Activated CD4-positive, alpha-beta T cell treated with anti-CD3 and anti-CD28 coated beads for 1 hour (primary cell): ENCODE data around the gene ROM1.
A peak's percentile ranks its signal among the peaks of the same experiment; 100 is the strongest.

Experiments
- DNase-seq: peaks from one replicate; pipeline ENCODE4 v3.0.0-alpha.2; 2020

Gene ROM1

GRCh38 chr11:62588966-62589637, 24.0 kb upstream of the ROM1 start:
- no peak for DNase-seq

- peak; percentile 95 for DNase-seq
Observed at GRCh38 chr11:62591448-62592145, 21.5 kb upstream of the ROM1 start, which contains the start of gene TUT1. TSS of gene TUT1 (minus strand) at chr11:62591523. CDS start at chr11:62591485, 38 bp downstream.

GRCh38 chr11:62592146-62592815, 20.8 kb upstream of the ROM1 start:
- no peak for DNase-seq

- no peak for DNase-seq
Observed at GRCh38 chr11:62592989-62593421, 20.1 kb upstream of the ROM1 start.

- peak; percentile 64 for DNase-seq
Observed at GRCh38 chr11:62593434-62594044, 19.5 kb upstream of the ROM1 start.

GRCh38 chr11:62595124-62595523, 17.9 kb upstream of the ROM1 start:
- no peak for DNase-seq

GRCh38 chr11:62599069-62599696, 13.9 kb upstream of the ROM1 start:
- DNase-seq = peak; percentile 92

- DNase-seq = no peak
Observed at GRCh38 chr11:62599901-62600300, 13.2 kb upstream of the ROM1 start.

GRCh38 chr11:62600367-62601121, 12.5 kb upstream of the ROM1 start:
- no peak for DNase-seq

GRCh38 chr11:62601122-62601371, 12.0 kb upstream of the ROM1 start:
- no peak for DNase-seq

GRCh38 chr11:62601372-62602140, 11.5 kb upstream of the ROM1 start, which contains the start of gene MTA2:
TSS of gene MTA2 (minus strand) at chr11:62601865. CDS start at chr11:62601450, 415 bp downstream.
- DNase-seq = peak; percentile 99

- DNase-seq = no peak
Observed at GRCh38 chr11:62602141-62603071, 10.7 kb upstream of the ROM1 start.

- no peak for DNase-seq
Observed at GRCh38 chr11:62603072-62603408, 10.0 kb upstream of the ROM1 start.

GRCh38 chr11:62603776-62604299, 9.2 kb upstream of the ROM1 start:
- no peak for DNase-seq

GRCh38 chr11:62604460-62605120, 8.5 kb upstream of the ROM1 start:
- no peak for DNase-seq

GRCh38 chr11:62605467-62605866, 7.6 kb upstream of the ROM1 start:
- DNase-seq = no peak

GRCh38 chr11:62605902-62606301, 7.2 kb upstream of the ROM1 start:
- no peak for DNase-seq

- no peak for DNase-seq
Observed at GRCh38 chr11:62607714-62608113, 5.3 kb upstream of the ROM1 start.

- DNase-seq = no peak
Observed at GRCh38 chr11:62608776-62609175, 4.3 kb upstream of the ROM1 start.

- DNase-seq = no peak
Observed at GRCh38 chr11:62610403-62610802, 2.7 kb upstream of the ROM1 start.
